Stimulated activated CD8-positive, alpha-beta memory T cell treated with anti-CD3 and anti-CD28 coated beads, Interleukin-12 subunit alpha, Interleukin-12 subunit beta, amount 100 ng/mL, for 4 hours (primary cell): Measurements from ENCODE around the gene SPG7.
"Not testable (repeated sequence)": the region's sequence is repeated elsewhere in the genome, so short reads cannot be mapped to it uniquely, and the experiment has no call there.

Experiments
- DNase-seq: peaks from one replicate; pipeline ENCODE4 v3.0.0-alpha.2; 2020; ENCODE audit warnings: low read depth

Gene SPG7

DNA sequence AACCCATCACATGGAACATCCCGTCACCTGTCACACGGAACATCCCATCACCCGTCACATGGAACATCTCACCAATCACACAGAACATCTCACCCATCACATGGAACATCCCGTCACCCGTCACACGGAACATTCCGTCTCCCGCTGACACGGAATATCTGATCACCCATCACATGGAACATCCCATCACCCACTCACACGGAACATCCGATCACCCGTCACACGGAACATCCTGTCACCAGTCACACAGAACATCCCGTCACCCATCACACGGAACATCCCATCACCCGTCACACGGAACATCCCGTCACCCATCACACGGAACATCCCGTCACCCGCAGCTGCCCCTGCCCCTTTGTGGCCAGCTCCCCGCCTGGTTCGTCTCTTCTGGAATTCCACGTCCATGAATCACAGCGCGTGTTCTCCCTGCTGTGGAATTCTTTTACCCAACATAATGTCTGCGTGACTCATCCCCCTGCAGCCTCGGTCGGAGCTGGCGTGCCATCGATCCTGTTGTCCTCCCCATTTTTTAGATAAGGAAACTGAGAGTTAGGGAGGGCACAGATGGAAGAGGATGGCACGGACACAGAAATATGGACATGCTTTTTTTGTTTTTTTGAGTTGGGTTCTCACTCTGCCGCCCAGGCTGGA, 73.0 kb downstream of the SPG7 start:
- DNase-seq: no peak

DNA sequence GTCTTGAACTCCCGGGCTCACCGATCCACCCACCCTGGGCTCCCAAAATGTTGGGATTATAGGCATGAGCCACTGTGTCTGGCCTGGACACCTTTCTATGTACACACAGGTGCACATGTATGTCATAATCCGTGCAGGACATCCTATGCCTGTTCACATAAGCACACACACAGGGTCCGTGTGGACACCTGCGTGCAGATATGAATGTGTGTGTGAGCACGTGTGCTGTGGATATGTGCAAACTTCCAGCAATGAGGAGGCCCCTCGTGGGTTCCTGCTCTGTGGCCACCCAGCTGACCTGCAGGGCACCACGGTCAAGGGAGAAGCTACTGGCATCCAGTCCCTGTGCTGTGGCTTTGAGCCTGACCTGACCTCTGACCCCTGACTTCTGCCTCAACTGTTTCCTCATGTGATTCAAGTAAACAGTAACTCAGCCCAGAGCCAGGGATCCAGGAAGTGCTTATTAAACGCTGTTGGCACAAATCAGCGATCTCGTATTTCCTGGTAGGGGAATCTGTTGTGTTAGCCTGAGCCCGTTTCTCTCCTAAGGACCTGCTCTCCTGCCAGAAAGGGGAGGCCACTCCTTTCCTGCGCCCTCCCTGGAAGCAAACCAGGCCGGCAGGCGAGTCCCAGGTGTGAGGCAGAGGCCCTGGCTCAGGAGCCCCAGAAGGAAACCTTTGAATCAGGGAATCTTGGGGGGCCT, 73.8 kb downstream of the SPG7 start:
- no peak for DNase-seq

GRCh38 chr16:89582614-89583196, 74.5 kb downstream of the SPG7 start:
- DNase-seq: no peak

GRCh38 chr16:89583197-89583894, 75.1 kb downstream of the SPG7 start:
- no peak for DNase-seq

- no peak for DNase-seq
Measured at GRCh38 chr16:89583895-89584644, 75.9 kb downstream of the SPG7 start.

DNA sequence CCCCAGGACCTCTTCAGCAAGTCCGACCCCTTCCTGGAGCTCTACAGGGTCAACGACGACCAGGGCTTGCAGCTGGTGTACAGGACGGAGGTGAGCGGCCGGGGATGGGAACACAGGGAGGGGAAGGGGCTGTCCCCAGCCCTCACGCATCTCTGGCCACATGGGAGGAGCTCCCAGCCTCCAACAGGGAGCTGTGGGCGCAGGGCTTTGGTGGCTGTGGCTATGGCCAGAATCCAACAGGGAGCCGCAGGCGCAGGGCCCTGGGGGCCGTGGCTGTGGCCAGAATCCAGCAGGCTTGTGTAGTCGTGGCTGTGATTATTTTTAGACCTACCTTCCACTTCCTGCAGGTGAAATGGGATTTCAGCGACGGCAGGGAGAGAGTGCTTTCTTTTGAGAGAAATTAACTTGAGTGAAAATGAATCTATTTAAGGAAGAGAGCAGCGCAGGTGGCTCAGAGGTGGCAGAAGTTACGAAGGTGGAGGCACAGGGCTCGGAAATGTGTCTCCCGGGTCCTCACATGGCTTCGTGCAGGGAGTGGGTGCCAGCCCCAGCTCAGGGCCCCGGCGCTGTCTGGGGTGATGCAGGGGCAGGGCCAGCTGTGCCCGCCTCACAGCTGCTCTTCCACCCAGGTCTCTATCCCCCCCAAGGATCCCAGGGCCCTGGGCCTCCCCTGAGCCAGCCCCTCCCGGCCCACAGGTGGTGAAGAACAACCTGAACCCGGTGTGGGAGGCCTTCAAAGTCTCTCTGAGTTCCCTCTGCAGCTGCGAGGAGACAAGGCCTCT, 76.8 kb downstream of the SPG7 start:
- no peak for DNase-seq

DNA sequence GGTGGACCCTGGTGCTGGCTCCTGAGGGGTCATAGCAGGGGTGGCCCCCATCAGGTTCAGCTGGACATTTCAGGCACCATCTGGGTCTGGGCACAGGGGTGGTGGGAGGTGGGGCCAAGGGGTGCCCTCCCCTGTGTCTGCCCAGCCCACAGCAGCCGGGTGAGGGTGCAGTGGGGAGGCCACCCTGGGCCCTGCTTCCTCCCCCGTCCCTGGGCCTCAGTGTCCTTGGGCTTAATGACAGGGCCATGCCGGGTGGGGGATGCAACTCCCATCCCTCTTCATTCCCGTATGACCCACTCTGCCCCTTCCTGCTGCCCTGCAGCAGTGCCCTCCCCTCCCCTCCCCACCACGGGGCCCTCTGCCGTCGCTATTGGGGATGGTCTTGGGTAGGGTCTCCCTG, 78.0 kb downstream of the SPG7 start:
- DNase-seq: no peak

- no peak for DNase-seq
Measured at GRCh38 chr16:89586853-89587252, 78.7 kb downstream of the SPG7 start.

DNA sequence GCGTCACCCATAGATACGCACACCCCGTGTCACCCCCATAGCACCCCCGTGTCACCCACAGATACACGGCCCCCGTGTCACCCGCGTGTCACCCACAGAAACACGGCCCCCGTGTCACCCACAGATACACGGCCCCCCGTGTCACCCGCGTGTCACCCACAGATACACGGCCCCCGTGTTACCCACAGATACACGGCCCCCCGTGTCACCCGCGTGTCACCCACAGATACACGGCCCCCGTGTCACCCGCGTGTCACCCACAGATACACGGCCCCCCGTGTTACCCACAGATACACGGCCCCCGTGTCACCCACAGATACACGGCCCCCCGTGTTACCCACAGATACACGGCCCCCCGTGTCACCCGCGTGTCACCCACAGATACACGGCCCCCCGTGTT, 79.5 kb downstream of the SPG7 start:
- not testable (repeated sequence) for DNase-seq

GRCh38 chr16:89588413-89589109, 80.4 kb downstream of the SPG7 start:
- no peak for DNase-seq

DNA sequence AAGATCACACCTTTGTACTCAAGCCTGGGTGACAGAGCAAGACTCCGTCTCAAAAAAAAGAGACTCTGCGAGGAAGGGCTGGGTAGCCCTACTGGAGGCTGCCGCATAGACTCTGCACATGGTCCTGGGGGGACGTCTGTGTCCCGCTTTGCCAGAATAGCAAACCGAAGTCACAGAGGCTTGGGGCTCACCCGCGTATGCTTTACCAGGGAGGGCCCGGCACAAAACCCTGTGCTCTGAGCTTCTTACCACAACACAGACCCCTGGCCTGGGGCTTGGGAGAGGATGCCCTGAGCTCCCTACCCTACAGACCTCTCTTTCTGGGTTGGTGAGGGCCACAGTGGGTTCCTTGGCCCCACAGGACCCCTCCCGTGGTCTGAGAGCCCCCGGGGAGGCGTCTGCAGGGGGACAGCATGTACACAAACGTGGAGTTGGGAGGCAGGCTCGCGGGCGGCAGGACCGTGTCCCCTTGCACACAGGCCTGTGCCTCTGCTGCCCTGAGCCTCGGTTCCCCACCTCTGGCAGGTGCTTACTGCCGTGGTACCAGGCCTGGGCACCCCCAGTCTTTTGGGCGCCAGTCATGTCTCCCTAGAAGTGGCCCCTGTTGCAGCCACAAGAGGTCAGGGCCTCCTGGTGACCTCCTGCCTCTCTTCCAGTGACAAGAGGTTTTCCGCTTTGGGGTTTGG, 81.2 kb downstream of the SPG7 start:
- no peak for DNase-seq

- DNase-seq: no peak
Measured at GRCh38 chr16:89593841-89594240, 85.6 kb downstream of the SPG7 start.

DNA sequence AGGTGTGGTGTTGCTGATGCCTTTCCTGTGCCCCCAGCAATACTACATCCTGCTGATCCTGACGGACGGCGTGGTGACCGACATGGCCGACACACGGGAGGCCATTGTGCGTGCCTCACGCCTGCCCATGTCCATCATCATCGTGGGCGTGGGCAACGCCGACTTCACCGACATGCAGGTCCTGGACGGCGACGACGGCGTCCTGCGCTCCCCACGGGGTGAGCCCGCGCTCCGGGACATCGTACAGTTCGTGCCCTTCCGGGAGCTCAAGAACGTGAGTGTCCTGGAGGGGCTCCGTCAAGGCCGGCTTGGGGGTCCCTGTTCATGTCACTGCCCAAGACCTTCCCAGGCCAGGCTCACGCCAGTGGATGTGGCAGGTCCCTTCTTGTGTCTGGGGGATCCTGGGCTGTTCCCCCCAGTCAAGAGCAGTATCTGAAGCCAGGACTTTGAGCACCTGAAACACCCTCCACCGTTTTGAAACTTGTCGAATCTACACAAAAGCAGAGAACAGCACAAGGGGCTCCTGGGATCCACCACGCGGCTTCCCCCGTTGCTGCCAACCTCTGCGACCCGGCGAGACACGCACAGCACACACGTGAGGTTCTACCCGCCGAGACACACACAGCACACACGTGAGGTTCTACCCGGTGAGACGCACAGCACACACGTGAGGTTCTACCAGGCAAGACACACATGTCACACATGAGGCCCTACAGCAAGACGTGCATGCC, 87.3 kb downstream of the SPG7 start:
- DNase-seq: no peak

GRCh38 chr16:89596061-89596689, 88.0 kb downstream of the SPG7 start:
- DNase-seq: no peak

DNA sequence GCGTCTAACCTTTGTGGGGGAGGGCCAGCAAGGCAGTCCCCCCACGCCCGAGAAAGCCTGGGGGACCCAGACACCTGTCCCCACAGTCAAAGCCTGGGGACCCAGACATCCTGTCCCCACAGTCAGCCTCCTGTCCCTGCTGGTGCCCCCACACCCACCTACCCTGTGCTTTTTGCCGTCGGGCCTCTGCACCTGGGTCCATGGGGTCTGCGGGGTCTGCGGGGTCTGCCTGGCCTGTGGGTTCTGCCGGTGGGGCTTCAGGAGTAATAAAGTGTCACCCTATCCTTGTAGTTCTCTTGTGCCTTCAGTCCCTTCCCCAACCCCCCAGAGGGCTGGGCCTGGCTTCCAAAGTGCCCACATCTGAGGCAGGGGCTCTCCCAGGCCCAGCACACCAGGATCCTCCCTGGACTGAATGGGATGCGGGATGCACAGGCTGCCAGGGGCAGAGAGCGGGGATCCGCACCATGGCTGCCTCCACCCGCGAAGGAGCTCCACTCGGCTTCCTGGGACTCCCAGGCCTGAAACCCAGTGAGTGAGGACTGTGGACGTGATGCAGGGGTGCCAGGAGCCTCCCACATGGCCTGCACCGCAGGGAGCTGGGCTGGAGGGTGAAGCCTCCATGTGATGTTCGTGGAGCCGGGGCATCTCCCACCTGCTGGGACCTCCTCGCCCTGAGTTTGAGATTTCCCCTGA, 88.9 kb downstream of the SPG7 start:
- no peak for DNase-seq

DNA sequence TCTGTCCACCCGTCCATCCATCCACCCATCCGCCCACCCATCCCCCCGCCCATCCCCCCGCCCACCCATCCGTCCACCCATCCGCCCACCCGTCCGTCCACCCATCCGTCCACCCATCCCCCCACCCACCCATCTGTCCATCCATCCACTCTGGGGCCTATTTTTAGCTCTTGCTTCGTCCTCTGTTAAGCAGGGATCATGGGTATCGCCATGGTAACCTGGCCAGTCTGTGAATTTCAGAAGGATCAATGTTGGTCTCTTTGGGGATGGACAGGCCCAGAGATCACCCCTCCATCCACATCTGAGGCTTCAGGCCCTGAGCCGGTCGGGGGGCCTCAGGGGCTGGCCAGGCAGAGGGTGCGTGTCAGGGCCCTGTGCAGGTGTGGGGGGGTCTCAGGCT, 90.0 kb downstream of the SPG7 start:
- no peak for DNase-seq

GRCh38 chr16:89599451-89599858, 91.3 kb downstream of the SPG7 start:
- no peak for DNase-seq

GRCh38 chr16:89599902-89600301, 91.7 kb downstream of the SPG7 start:
- no peak for DNase-seq
